Hepatocyte (in vitro differentiated cells): ENCODE data around the gene ENPP1.

Experiments
- EZH2phosphoT487 ChIP-seq: fragments of 200-600 bp; sonication (generic); IDR thresholded peaks from one replicate; pipeline ENCODE4 v1.6.1; 2018; ENCODE audit warnings: antibody characterized with exemption, mild to moderate bottlenecking, low read depth, moderate library complexity; ENCODE audit not compliant: unreplicated experiment, severe bottlenecking
- TF ChIP-seq, protein P1 (sequence below): fragments of 200-600 bp; sonication (generic); IDR thresholded peaks from 2 replicates; pipeline ENCODE4 v1.5.1; 2016; ENCODE audit warnings: antibody characterized with exemption, mild to moderate bottlenecking; ENCODE audit not compliant: poor library complexity

DNA sequence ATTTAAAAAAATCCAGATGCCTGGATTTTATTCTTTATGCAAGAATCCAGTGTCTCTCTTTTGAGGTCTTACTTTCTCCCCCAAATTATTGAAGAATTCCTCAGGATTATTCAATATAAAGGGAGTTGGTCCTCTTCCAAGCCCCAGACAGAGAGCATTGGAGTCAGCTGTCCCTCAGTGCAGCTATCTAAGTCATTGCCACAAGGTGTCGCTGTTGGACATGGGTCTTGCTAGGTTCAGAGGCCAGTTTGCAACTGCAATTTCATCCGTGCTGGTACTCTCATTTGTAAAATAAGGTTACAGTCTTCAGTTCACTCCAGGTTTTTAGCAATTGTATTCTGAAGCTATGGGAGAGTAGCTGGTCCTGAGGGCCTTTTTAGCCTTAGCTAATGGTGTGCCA, 115.5 kb downstream of the ENPP1 start:
- TF ChIP-seq EZH2phosphoT487, result no peak
- TF ChIP-seq, protein P1, sequence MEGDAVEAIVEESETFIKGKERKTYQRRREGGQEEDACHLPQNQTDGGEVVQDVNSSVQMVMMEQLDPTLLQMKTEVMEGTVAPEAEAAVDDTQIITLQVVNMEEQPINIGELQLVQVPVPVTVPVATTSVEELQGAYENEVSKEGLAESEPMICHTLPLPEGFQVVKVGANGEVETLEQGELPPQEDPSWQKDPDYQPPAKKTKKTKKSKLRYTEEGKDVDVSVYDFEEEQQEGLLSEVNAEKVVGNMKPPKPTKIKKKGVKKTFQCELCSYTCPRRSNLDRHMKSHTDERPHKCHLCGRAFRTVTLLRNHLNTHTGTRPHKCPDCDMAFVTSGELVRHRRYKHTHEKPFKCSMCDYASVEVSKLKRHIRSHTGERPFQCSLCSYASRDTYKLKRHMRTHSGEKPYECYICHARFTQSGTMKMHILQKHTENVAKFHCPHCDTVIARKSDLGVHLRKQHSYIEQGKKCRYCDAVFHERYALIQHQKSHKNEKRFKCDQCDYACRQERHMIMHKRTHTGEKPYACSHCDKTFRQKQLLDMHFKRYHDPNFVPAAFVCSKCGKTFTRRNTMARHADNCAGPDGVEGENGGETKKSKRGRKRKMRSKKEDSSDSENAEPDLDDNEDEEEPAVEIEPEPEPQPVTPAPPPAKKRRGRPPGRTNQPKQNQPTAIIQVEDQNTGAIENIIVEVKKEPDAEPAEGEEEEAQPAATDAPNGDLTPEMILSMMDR, result peak; percentile 64
